Hematopoietic multipotent progenitor cell (in vitro differentiated cells): ENCODE data around the gene CDKN1A. TPM values are rescaled to one million over a fixed set of nuclear protein-coding genes. Genes with fewer than 3 reads are reported as not detected.

Experiments
- DNase-seq, 3 donors: peaks; one replicate each; pipeline ENCODE4 v3.0.0-alpha.2; 2011 to 2015; ENCODE audit warnings: low read depth in 2 of 3, low spot score in 2 of 3
- total RNA-seq: library from RNA; depleted of rRNA; stranded (reverse); fragments of >200 nt; gene quantifications from one replicate; pipeline ENCODE4 v1.2.3, GENCODE V29; 2012

The CDKN1A gene
- total RNA-seq, 1 donor, result 16.4 TPM

- no peak for DNase-seq
These were observed 1.3 kb upstream of the CDKN1A start for GRCh38 chr6:36677059-36677749.

GRCh38 chr6:36677753-36678487 lies 594 bp upstream of the CDKN1A start:
- DNase-seq, result no peak

- peak in 2 of 3 donors; percentile 18 to 50 for DNase-seq
These were observed 724 bp downstream of the CDKN1A start for GRCh38 chr6:36679043-36679833.

GRCh38 chr6:36682328-36683144 lies 4.0 kb downstream of the CDKN1A start:
- peak; percentile 60 to 83 (median 80) for DNase-seq

- no peak for DNase-seq
These were observed 4.7 kb downstream of the CDKN1A start for GRCh38 chr6:36683145-36683655.

GRCh38 chr6:36683656-36684446 lies 5.3 kb downstream of the CDKN1A start:
- no peak for DNase-seq

GRCh38 chr6:36684447-36684812 lies 5.9 kb downstream of the CDKN1A start:
- no peak for DNase-seq

- no peak for DNase-seq
These were observed 6.8 kb downstream of the CDKN1A start for GRCh38 chr6:36685166-36685924.

GRCh38 chr6:36685926-36686667 lies 7.6 kb downstream of the CDKN1A start:
- peak in 1 of 3 donors; percentile 19 for DNase-seq

GRCh38 chr6:36686668-36687513 lies 8.4 kb downstream of the CDKN1A start:
- no peak for DNase-seq

GRCh38 chr6:36688063-36688738 lies 9.7 kb downstream of the CDKN1A start:
- no peak for DNase-seq

GRCh38 chr6:36688739-36689075 lies 10.2 kb downstream of the CDKN1A start:
- no peak for DNase-seq

- no peak for DNase-seq
These were observed 12.5 kb downstream of the CDKN1A start for GRCh38 chr6:36691011-36691410.

- no peak for DNase-seq
These were observed 13.1 kb downstream of the CDKN1A start for GRCh38 chr6:36691612-36692011.

- peak in 2 of 3 donors; percentile 62 to 76 for DNase-seq
These were observed 13.7 kb downstream of the CDKN1A start for GRCh38 chr6:36692220-36692619.

GRCh38 chr6:36692861-36693702 lies 14.6 kb downstream of the CDKN1A start:
- no peak for DNase-seq
